K562 (cell line): ENCODE data around the gene PIH1D1. TPM values are rescaled to one million over a fixed set of nuclear protein-coding genes. Genes with fewer than 3 reads are reported as not detected.
A peak's percentile ranks its signal among the peaks of the same experiment; 100 is the strongest.

Source experiments
- ELF4 ChIP-seq: fragments of 450-650 bp; formaldehyde crosslinking; IDR thresholded peaks from 2 replicates; pipeline ENCODE4 v1.4.0; 2022; ENCODE audit warnings: missing genetic modification characterization
- HLTF ChIP-seq: fragments of 450-650 bp; IDR thresholded peaks from 2 replicates; pipeline ENCODE4 v1.6.1; 2016
- LCOR ChIP-seq: sonication (generic); formaldehyde crosslinking; IDR thresholded peaks from 2 replicates; pipeline ENCODE4 v1.8.0; 2022; ENCODE audit warnings: mild to moderate bottlenecking, missing genetic modification reagents
- NELFE ChIP-seq: IDR thresholded peaks from 2 replicates; pipeline ENCODE4 v1.6.1; 2011; ENCODE audit warnings: mild to moderate bottlenecking; ENCODE audit not compliant: insufficient read depth, insufficient read length
- NONO ChIP-seq, 2 experiments: fragments of 200-400 bp in 1 of 2; fragments of 450-650 bp in 1 of 2; formaldehyde crosslinking in 1 of 2; IDR thresholded peaks; 2 replicates each; pipeline ENCODE4 v1.6.1; 2017; ENCODE audit warnings: low read depth in 2 of 2, mild to moderate bottlenecking in 2 of 2, moderate library complexity in 2 of 2, low read length in 1 of 2
- NR1H2 ChIP-seq: sonication (generic); formaldehyde crosslinking; IDR thresholded peaks from 2 replicates; pipeline ENCODE4 v1.4.0; 2020; ENCODE audit warnings: mild to moderate bottlenecking, missing genetic modification reagents
- NRF1 ChIP-seq, 2 experiments: fragments of 450-650 bp; IDR thresholded peaks in 1 of 2; conservative IDR thresholded peaks in 1 of 2; 2 replicates each; pipeline ENCODE4 v1.6.1; 2014; ENCODE audit warnings: mild to moderate bottlenecking in 2 of 2
- PTTG1 ChIP-seq: fragments of 450-650 bp; IDR thresholded peaks from 2 replicates; pipeline ENCODE4 v1.6.1; 2016; ENCODE audit warnings: low read depth, mild to moderate bottlenecking, missing genetic modification characterization, missing compliant biosample characterization
- PURB ChIP-seq: sonication (generic); formaldehyde crosslinking; IDR thresholded peaks from 2 replicates; pipeline ENCODE4 v1.9.0; 2021; ENCODE audit warnings: low read depth, mild to moderate bottlenecking, missing genetic modification reagents
- SAP30 ChIP-seq: fragments of 200-600 bp; sonication (generic); IDR thresholded peaks from 2 replicates; pipeline ENCODE4 v1.6.1; 2012; ENCODE audit warnings: borderline replicate concordance, low read depth, mild to moderate bottlenecking, moderate library complexity, low read length, control low read depth, inconsistent platforms; ENCODE audit not compliant: insufficient read depth, poor library complexity, severe bottlenecking
- SMARCA5 ChIP-seq: fragments of 450-650 bp; IDR thresholded peaks from 2 replicates; pipeline ENCODE4 v1.6.1; 2016
- SNAPC5 ChIP-seq: fragments of 250-450 bp; sonication (Bioruptor Pico); IDR thresholded peaks from 2 replicates; pipeline ENCODE4 v1.8.0; 2021; ENCODE audit warnings: moderate library complexity, mild to moderate bottlenecking, inconsistent platforms
- SPI1 ChIP-seq: IDR thresholded peaks from 2 replicates; pipeline ENCODE4 v1.6.1; 2011; ENCODE audit warnings: low read depth, low read length, control low read depth, borderline replicate concordance
- VEZF1 ChIP-seq: fragments of 200-800 bp; sonication (Bioruptor generic); IDR thresholded peaks from 2 replicates; pipeline ENCODE4 v1.6.1; 2017; ENCODE audit warnings: missing genetic modification characterization, missing compliant biosample characterization
- ZBTB2 ChIP-seq: fragments of 450-650 bp; IDR thresholded peaks from 2 replicates; pipeline ENCODE4 v1.6.1; 2016; ENCODE audit warnings: antibody characterized with exemption
- ZNF239 ChIP-seq: fragments of 250-450 bp; sonication (Bioruptor Pico); IDR thresholded peaks from 2 replicates; pipeline ENCODE4 v1.4.0; 2020; ENCODE audit warnings: mild to moderate bottlenecking
- ZNF263 ChIP-seq: sonication (generic); formaldehyde crosslinking; IDR thresholded peaks from 2 replicates; pipeline ENCODE4 v1.8.0; 2022; ENCODE audit warnings: mild to moderate bottlenecking, missing genetic modification reagents, borderline replicate concordance
- ZNF311 ChIP-seq: fragments of 250-450 bp; sonication (Bioruptor Pico); IDR thresholded peaks from 2 replicates; pipeline ENCODE4 v1.4.0; 2020; ENCODE audit warnings: mild to moderate bottlenecking, moderate library complexity
- ZNF347 ChIP-seq: fragments of 450-650 bp; formaldehyde crosslinking; IDR thresholded peaks from 2 replicates; pipeline ENCODE4 v1.4.0; 2020; ENCODE audit warnings: low read depth, mild to moderate bottlenecking, moderate library complexity
- ZNF76 ChIP-seq: fragments of 250-450 bp; sonication (Bioruptor Pico); IDR thresholded peaks from 2 replicates; pipeline ENCODE4 v1.4.0; 2020; ENCODE audit warnings: mild to moderate bottlenecking, moderate library complexity, borderline replicate concordance
- polyA plus RNA-seq, 8 experiments: library from polyadenylated mRNA; depleted of rRNA in 4 of 8; stranded (reverse) in 5 of 8; unstranded in 3 of 8; fragments of >200 nt; fragmentation: Nextera tagmentation in 2 of 8; fragmentation: Illumina TruSeq in 1 of 8; extraction: Ambion mirVana in 2 of 8; extraction: Trizol in 1 of 8; gene quantifications; 2 replicates each; pipeline versions ENCODE4 v1.2.1 to v1.2.3, GENCODE V29; 2011 to 2014; ENCODE audit warnings: inconsistent platforms in 1 of 8, missing spikeins in 1 of 8
- total RNA-seq, 7 experiments: library from RNA; depleted of rRNA in 6 of 7; stranded (reverse); fragments of >200 nt in 6 of 7; fragmentation: Illumina TruSeq in 2 of 7; extraction: Trizol in 2 of 7; gene quantifications; 2 replicates each; pipeline versions ENCODE4 v1.2.1 to v1.2.3, GENCODE V29; 2011 to 2021; ENCODE audit warnings: low replicate concordance in 1 of 7
- TF ChIP-seq, protein P1 (sequence below): fragments of 250-450 bp; sonication (Bioruptor Pico); IDR thresholded peaks from 2 replicates; pipeline ENCODE4 v1.8.0; 2022; ENCODE audit warnings: moderate library complexity, mild to moderate bottlenecking, inconsistent platforms
- TF ChIP-seq, protein P2 (sequence below): sonication (generic); formaldehyde crosslinking; IDR thresholded peaks from 2 replicates; pipeline ENCODE4 v1.4.0; 2020; ENCODE audit warnings: mild to moderate bottlenecking, missing genetic modification reagents

PIH1D1 gene
- total and polyA plus RNA-seq, 9 of the 15 experiments (the other 6 are each of a cell fraction or from before 2014, with no cell fraction given), result 26.5 to 224 (median 137) TPM

GRCh38 chr19:49443366-49444099 is 8.1 kb downstream of the PIH1D1 start (continued):
- TF ChIP-seq, protein P1, sequence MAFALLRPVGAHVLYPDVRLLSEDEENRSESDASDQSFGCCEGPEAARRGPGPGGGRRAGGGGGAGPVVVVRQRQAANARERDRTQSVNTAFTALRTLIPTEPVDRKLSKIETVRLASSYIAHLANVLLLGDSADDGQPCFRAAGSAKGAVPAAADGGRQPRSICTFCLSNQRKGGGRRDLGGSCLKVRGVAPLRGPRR (CRISPR knock-in tag), result no peak
- TF ChIP-seq NR1H2 (CRISPR knock-in tag) (peak; percentile 62; the same call in 1 of the 2 replicates), ZNF76 (0 out of 2 replicates have a peak, but pooled peaks have one; percentile 21), ZBTB2 (peak; percentile 56), NELFE (no peak), PURB (CRISPR knock-in tag) (no peak), ZNF347 (CRISPR knock-in tag) (no peak), ZNF311 (CRISPR knock-in tag) (no peak), LCOR (CRISPR knock-in tag) (peak; percentile 60; the same call in 1 of the 2 replicates), SNAPC5 (no peak), SAP30 (peak; percentile 30), SPI1 (peak; percentile 25; the same call in 1 of the 2 replicates), ZNF263 (CRISPR knock-in tag) (no peak; the same call in 1 of the 2 replicates), HLTF (peak; percentile 50; the same call in 1 of the 2 replicates), SMARCA5 (no peak), NONO (IDR thresholded peaks at IDR 0.05; ENCODE audit: low read depth in 2 of 2, low read length in 1 of 2) (0 out of 4 replicates have a peak, but pooled peaks of 1 of the 2 experiments have one; percentile 40), VEZF1 (CRISPR knock-in tag) (peak; percentile 59), ZNF239 (CRISPR knock-in tag) (no peak), PTTG1 (tag) (no peak), NRF1 (conservative IDR thresholded peaks at IDR 0.05 in 1 of 2, IDR thresholded peaks at IDR 0.05 in 1 of 2) (peak; percentile 52 to 63; a peak in 3 of 4 replicates), ELF4 (CRISPR knock-in tag) (no peak)
- TF ChIP-seq, protein P2, sequence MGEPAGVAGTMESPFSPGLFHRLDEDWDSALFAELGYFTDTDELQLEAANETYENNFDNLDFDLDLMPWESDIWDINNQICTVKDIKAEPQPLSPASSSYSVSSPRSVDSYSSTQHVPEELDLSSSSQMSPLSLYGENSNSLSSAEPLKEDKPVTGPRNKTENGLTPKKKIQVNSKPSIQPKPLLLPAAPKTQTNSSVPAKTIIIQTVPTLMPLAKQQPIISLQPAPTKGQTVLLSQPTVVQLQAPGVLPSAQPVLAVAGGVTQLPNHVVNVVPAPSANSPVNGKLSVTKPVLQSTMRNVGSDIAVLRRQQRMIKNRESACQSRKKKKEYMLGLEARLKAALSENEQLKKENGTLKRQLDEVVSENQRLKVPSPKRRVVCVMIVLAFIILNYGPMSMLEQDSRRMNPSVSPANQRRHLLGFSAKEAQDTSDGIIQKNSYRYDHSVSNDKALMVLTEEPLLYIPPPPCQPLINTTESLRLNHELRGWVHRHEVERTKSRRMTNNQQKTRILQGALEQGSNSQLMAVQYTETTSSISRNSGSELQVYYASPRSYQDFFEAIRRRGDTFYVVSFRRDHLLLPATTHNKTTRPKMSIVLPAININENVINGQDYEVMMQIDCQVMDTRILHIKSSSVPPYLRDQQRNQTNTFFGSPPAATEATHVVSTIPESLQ, result peak; percentile 44; the same call in 1 of the 2 replicates
